C4-2B (cell line): ENCODE measurements around the gene H1-8.

Experiments
- H3K27ac ChIP-seq: fragments of 450-650 bp; 2 replicates; pipeline ENCODE4 v1.5.1; 2017
- CTCF ChIP-seq: fragments of 450-650 bp; conservative IDR thresholded peaks from 2 replicates; pipeline ENCODE4 v1.5.1; 2017; ENCODE audit warnings: mild to moderate bottlenecking
- ZFX ChIP-seq: fragments of 450-650 bp; IDR thresholded peaks from 2 replicates; pipeline ENCODE4 v1.6.1; 2017

The H1-8 gene

DNA sequence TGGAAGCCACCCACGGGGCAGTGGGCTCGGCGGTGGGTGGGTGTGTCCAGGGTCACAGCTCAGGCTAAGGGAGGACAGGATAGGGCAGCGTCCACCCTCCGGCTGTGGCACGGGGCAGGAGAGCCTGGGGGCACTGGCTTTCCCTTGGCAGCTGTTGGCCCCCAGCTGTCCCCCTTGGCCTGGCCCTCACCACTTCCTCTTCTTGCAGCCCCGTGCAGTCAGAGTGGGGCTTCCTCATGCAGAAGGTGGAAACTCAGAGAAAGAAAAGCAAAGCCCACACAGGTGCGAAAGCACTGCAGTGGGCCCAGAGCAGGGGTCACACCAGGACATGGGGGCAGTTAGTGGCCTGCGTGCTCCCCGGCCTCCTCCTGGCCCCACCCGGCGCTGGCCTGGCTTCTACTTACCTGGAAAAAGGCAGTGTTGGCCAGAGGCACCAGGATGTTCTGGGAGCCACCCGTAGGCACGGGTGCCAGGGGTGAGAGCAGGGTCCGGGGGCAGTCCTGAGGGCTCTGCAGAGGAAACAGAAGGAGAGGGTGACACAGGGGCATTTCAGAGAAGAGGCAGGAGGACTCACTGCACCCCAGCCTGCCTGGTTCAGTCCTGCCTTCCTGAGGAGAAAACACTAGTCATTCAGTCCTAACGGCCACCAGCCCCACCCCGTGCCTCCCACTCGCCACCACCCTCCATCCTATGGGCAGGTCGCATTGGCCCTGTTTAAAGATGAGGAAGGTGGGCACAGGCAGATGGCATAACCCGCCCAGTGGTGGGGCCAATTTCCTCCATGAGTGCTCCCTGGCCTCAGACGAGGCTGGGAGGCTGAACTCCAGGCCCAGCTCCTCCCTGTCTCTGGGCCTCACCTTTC, 35.2 kb downstream of the H1-8 start:
- no peak for TF ChIP-seq ZFX
- no peak for TF ChIP-seq CTCF

DNA sequence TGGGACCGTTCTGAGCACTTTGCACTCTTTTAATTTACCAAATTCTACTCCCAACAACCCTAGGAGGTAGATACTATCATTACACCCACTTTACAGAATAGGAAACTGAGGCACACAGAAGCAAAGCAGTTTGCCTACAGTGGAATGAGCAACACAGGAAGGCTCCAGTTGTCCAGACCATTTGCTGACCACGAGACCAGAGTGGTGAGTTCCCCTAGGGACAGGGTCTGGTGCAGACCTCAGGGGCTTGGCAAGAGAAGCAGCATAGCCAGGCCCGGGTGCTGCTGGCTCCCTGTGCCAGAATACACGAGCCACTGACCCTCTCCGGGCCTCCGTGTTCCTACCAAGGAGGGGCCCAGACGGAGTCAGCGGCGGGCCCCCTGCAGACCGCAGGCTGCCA, 37.0 kb downstream of the H1-8 start:
- H3K27ac ChIP-seq = no peak overlapping the region

More for the DNA sequence above, 35.2 kb downstream of the H1-8 start:
- H3K27ac ChIP-seq = no peak overlapping the region

GRCh38 chr3:129581623-129582022, 38.6 kb downstream of the H1-8 start:
- TF ChIP-seq CTCF (no peak), ZFX (no peak)
- no peak overlapping the region for H3K27ac ChIP-seq

More for the DNA sequence above, 37.0 kb downstream of the H1-8 start:
- TF ChIP-seq CTCF = no peak
- no peak for TF ChIP-seq ZFX

- TF ChIP-seq CTCF = no peak
- no peak for TF ChIP-seq ZFX
- no peak overlapping the region for H3K27ac ChIP-seq
Observed at GRCh38 chr3:129582799-129583198, 39.8 kb downstream of the H1-8 start.

DNA sequence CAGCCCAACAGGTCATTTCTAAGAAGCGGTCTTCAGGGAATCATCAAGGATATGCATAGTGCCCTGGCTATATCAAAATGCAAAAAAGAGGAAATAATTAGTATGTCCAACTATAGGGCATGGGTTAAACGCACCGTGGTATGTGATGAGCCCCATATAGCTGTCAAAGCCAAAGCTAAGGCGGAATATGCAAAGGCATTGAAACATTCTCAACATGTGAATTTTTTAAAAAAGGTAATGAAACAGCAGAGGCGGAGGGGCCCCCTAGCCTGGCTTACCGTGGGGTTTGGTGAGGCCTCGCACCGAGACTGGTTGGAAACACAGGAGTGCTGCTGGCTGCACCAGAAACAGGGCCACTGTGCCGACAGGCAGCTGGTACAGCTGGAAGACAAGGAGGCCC, 40.3 kb downstream of the H1-8 start:
- TF ChIP-seq CTCF (no peak), ZFX (no peak)
- no peak overlapping the region for H3K27ac ChIP-seq

DNA sequence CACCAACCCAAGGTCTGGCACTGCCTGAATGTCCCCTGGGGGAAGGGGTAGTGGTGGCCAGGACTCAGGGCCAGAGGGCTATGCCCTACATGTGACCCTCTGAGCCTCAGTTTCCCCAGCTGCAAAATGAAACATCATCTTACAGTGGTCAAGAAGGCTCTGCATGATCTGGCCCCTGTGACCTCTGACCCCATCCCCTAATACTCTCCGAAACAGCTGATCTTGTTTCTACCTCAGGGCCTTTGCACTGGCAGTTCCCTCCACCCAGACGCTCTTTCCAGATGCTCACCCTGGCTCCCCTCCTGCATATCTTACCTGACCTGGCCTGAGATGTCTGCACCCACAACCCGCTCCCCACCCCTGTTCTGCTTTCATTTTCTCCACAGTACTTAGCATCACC, 41.7 kb downstream of the H1-8 start:
- TF ChIP-seq CTCF (no peak), ZFX (no peak)
- no peak overlapping the region for H3K27ac ChIP-seq

DNA sequence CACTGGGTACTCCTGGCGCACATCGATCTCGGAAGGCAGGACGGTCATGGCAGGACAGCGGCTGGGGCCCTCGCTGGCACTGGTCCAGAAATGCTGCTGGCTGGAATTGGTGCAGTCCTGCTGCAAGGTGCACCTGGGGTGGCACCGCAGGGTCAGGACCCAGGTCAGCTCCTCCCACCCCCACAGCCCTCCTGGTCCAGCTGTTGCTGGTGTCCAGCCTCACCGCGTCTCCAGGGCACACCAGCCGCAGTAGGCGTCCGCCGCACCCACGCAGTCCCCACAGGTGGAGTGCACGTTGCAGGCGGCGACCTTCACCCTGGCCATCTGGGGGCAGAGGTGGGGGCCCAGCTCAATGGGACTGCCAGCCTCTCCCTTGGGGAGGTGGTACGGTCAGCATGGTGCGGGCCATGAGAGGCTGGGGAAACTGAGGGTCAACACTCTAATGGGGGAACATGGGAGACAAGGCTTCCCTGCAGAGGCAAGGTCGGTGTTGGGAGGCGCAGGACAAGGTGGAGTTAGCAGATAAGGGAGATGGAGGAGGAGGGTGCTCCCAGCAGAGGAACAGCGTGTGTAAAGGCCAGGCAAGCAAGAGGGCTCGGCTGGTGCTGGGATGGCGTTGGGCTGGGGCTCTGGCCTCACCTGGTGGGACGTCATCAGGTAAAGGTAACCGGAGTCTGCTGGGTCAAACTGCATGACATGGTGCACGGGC, 43.1 kb downstream of the H1-8 start:
- H3K27ac ChIP-seq = no peak overlapping the region
- TF ChIP-seq ZFX (no peak), CTCF (no peak)
